CD4-positive, CD25-positive, alpha-beta regulatory T cell (primary cell): ENCODE results near the gene FOXN3. TPM values are rescaled to one million over a fixed set of nuclear protein-coding genes. Genes with fewer than 3 reads are reported as not detected.
"Not testable (repeated sequence)": the region's sequence is repeated elsewhere in the genome, so short reads cannot be mapped to it uniquely, and the experiment has no call there.

Experiments
- ATAC-seq, 2 donors: fragments of 150-1000 bp; cut with Tn5 transposase; one replicate each; pipeline ENCODE4 v1.10.0; 2021; ENCODE audit warnings: low read depth in 2 of 2, moderate number of reproducible peaks in 2 of 2, moderate library complexity in 1 of 2
- DNase-seq, 3 donors: peaks; one replicate each; pipeline versions ENCODE4 v3.0.0 to v3.0.0-alpha.2; 2012 to 2022; ENCODE audit warnings: mixed read lengths in 1 of 3
- H3K27ac ChIP-seq: one replicate; pipeline ENCODE4 v1.7.0; 2013; ENCODE audit warnings: mild to moderate bottlenecking, low read length; ENCODE audit not compliant: insufficient read depth, poor library complexity, severe bottlenecking
- H3K27me3 ChIP-seq: one replicate; pipeline ENCODE4 v1.7.0; 2013; ENCODE audit warnings: low read length; ENCODE audit not compliant: control insufficient read depth, insufficient read depth
- H3K36me3 ChIP-seq: one replicate; pipeline ENCODE4 v1.7.0; 2013; ENCODE audit warnings: mild to moderate bottlenecking, low read length, moderate library complexity; ENCODE audit not compliant: control insufficient read depth, insufficient read depth
- H3K4me1 ChIP-seq: 2 replicates; pipeline ENCODE4 v1.7.0; 2013; ENCODE audit warnings: mild to moderate bottlenecking, low read length; ENCODE audit not compliant: insufficient read depth, control insufficient read depth, poor library complexity, severe bottlenecking
- H3K4me3 ChIP-seq: one replicate; pipeline ENCODE4 v1.7.0; 2013; ENCODE audit warnings: low read depth, mild to moderate bottlenecking, low read length, moderate library complexity
- H3K9me3 ChIP-seq, 2 experiments: 1 replicate in 1 of 2; 2 replicates in 1 of 2; pipeline ENCODE4 v1.7.0; 2013; ENCODE audit warnings: low read length in 2 of 2, mild to moderate bottlenecking in 1 of 2, moderate library complexity in 1 of 2; ENCODE audit not compliant: control insufficient read depth in 2 of 2
- H3K27ac Mint-ChIP-seq, 3 donors: one replicate each; pipeline ENCODE4 v1.8.0; 2020 to 2022; ENCODE audit warnings: mild to moderate bottlenecking in 3 of 3, mixed read lengths in 3 of 3, moderate library complexity in 2 of 3
- H3K27me3 Mint-ChIP-seq: one replicate; pipeline ENCODE4 v1.8.0; 2022; ENCODE audit warnings: mild to moderate bottlenecking, mixed read lengths
- H3K36me3 Mint-ChIP-seq: one replicate; pipeline ENCODE4 v1.8.0; 2020; ENCODE audit warnings: mixed read lengths
- H3K4me1 Mint-ChIP-seq, 4 donors: one replicate each; pipeline ENCODE4 v1.8.0; 2020 to 2022; ENCODE audit warnings: mixed read lengths in 4 of 4, mild to moderate bottlenecking in 1 of 4
- H3K4me3 Mint-ChIP-seq, 4 donors: one replicate each; pipeline ENCODE4 v1.8.0; 2020 to 2022; ENCODE audit warnings: mild to moderate bottlenecking in 4 of 4, mixed read lengths in 4 of 4, moderate library complexity in 3 of 4
- H3K9me3 Mint-ChIP-seq, 7 donors: one replicate each; pipeline ENCODE4 v1.8.0; 2020 to 2022; ENCODE audit warnings: mixed read lengths in 7 of 7, mild to moderate bottlenecking in 3 of 7, moderate library complexity in 2 of 7
- polyA plus RNA-seq, 4 donors: library from polyadenylated mRNA; unstranded; fragments of 300-500 nt; fragmentation: Illumina TruSeq; gene quantifications; one replicate each; pipeline ENCODE4 v1.2.3, GENCODE V29; 2021
- total RNA-seq: library from RNA; stranded (reverse); gene quantifications from one replicate; pipeline ENCODE4 v1.2.3, GENCODE V29; 2022

FOXN3 gene
- total and polyA plus RNA-seq, 5 donors from 2014 or later: 108 to 203 (median 111) TPM

DNA sequence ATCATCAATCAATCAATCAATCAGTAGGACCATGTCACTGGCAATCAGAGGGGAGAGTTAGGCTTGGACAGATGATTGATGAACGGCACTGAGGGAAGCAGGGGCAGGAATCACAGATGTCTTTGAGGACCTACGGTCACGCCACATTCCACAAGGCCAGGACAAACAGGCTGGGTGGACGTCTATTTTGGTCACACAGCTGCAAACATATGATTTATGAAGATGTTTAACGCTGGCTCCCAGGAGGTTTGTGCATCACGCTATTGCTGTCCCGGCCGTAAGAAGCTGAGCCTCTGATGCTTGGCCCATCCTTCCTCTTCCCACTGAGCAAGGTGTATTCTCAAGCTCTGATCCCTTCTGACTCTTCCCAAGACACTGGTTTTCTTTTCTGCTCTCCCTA, 160.8 kb downstream of the FOXN3 start:
- Mint-ChIP-seq H3K27ac (peak overlapping the region in 2 of 3 donors; percentile 2 to 39), H3K27me3 (peaks cover 4% of the 10 kb centered on the region), H3K4me1 (peaks cover 16 to 56% (median 40%) of the 10 kb centered on the region in 4 donors), H3K4me3 (no peak overlapping the region), H3K36me3 (peaks cover 50% of the 10 kb centered on the region), H3K9me3 (peaks cover 0 to 2% (median 0%) of the 10 kb centered on the region in 7 donors)
- Histone ChIP-seq H3K4me3 (no peak overlapping the region), H3K27me3 (no peaks in the 10 kb centered on the region), H3K4me1 (no peaks in the 10 kb centered on the region), H3K36me3 (peaks cover 10% of the 10 kb centered on the region), H3K27ac (no peak overlapping the region), H3K9me3 (no peaks in the 10 kb centered on the region)
- DNase-seq (no peak), ATAC-seq (no peak)

DNA sequence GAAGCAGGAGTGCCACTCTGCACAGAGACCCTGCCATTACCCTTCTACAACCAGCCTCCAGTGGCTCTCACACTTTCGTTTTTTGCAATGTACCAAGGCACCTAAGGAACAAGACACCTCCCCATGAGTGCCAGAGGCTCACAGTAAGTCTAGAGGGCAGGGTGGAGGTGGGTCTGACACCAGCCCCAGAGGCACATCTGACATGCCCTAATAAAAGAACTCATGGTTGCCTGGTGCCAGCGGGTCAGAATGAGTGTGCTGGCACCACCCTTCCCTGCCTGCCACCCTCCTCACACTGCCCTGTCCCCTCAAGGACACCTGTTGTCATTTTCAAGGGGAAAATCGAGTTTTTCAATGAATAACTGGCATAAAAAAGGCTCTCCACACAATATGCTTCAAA, 161.2 kb downstream of the FOXN3 start:
- Mint-ChIP-seq H3K27ac (peak overlapping the region in 1 of 3 donors; percentile 39), H3K36me3 (peaks cover 51% of the 10 kb centered on the region), H3K4me3 (no peak overlapping the region), H3K9me3 (peaks cover 0 to 2% (median 0%) of the 10 kb centered on the region in 7 donors), H3K4me1 (peaks cover 16 to 60% (median 44%) of the 10 kb centered on the region in 4 donors), H3K27me3 (peaks cover 4% of the 10 kb centered on the region)
- Histone ChIP-seq H3K36me3 (peaks cover 10% of the 10 kb centered on the region), H3K27ac (no peak overlapping the region), H3K4me1 (no peaks in the 10 kb centered on the region), H3K9me3 (no peaks in the 10 kb centered on the region), H3K27me3 (no peaks in the 10 kb centered on the region), H3K4me3 (no peak overlapping the region)
- ATAC-seq (no peak), DNase-seq (no peak)

- no peak for DNase-seq
- ATAC-seq: no peak
- peaks cover 23 to 63% (median 50%) of the 10 kb centered on the region in 4 donors for H3K4me1 Mint-ChIP-seq
- H3K27ac Mint-ChIP-seq: peak overlapping the region in 1 of 3 donors; percentile 60
- Histone ChIP-seq H3K4me1 (no peaks in the 10 kb centered on the region), H3K4me3 (no peak overlapping the region), H3K36me3 (peaks cover 10% of the 10 kb centered on the region), H3K27ac (no peak overlapping the region), H3K27me3 (no peaks in the 10 kb centered on the region), H3K9me3 (no peaks in the 10 kb centered on the region)
- H3K9me3 Mint-ChIP-seq: peaks cover 0 to 5% (median 0%) of the 10 kb centered on the region in 7 donors
- H3K36me3 Mint-ChIP-seq: peaks cover 56% of the 10 kb centered on the region
- peaks cover 4% of the 10 kb centered on the region for H3K27me3 Mint-ChIP-seq
- H3K4me3 Mint-ChIP-seq: no peak overlapping the region
Measured at GRCh38 chr14:89255012-89255411, 162.0 kb downstream of the FOXN3 start.

DNA sequence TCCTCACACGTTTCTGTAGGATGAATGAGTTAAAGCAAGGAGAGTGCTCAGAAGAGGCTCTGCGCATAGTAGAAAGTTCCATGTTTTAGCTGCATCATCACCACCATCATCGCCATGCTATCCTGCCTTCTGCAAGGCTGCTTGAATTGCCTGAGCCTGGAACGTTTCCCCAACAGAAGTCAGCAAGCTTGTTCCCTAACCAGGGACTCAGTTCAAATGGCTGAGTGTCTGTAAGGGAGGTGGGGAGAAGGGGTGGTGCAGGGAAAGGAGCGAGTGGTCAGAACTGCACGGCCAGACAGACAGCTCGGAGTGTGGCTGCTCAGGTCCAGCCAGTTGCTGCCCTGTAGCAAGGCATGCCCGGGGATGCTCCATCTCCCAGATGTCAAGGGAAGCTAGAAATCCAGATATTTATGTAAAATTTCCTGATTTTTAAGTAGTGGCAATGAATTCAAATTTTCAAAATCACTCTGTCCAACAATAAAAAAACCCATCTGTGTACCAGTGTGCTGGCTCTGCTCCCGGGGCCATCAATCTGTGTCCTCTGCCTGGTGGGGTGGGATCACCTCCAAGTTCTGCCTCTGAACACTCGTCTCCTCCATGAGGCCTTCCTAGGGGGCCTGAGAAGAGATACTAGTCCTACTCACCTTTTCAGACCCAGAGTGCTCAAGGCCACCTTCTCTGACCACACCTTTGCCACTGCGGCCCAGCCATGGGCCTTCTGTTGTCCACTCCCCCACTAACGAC, 162.7 kb downstream of the FOXN3 start:
- no peak for DNase-seq
- Histone ChIP-seq H3K36me3 (peaks cover 12% of the 10 kb centered on the region), H3K9me3 (no peaks in the 10 kb centered on the region), H3K27me3 (no peaks in the 10 kb centered on the region), H3K27ac (no peak overlapping the region), H3K4me3 (no peak overlapping the region), H3K4me1 (no peaks in the 10 kb centered on the region)
- Mint-ChIP-seq H3K9me3 (peaks cover 0 to 5% (median 0%) of the 10 kb centered on the region in 7 donors), H3K36me3 (peaks cover 58% of the 10 kb centered on the region), H3K27me3 (peaks cover 4% of the 10 kb centered on the region), H3K4me3 (no peak overlapping the region), H3K4me1 (peaks cover 23 to 65% (median 52%) of the 10 kb centered on the region in 4 donors), H3K27ac (peak overlapping the region in 2 of 3 donors; percentile 60 to 75)
- no peak for ATAC-seq

- H3K9me3 ChIP-seq: no peaks in the 10 kb centered on the region
- peaks cover 53% of the 10 kb centered on the region for H3K36me3 Mint-ChIP-seq
- H3K27me3 Mint-ChIP-seq: peaks cover 4% of the 10 kb centered on the region
- peak overlapping the region in 1 of 4 donors; percentile 21 for H3K4me3 Mint-ChIP-seq
- peaks cover 24 to 69% (median 49%) of the 10 kb centered on the region in 4 donors for H3K4me1 Mint-ChIP-seq
- peaks cover 0 to 5% (median 0%) of the 10 kb centered on the region in 7 donors for H3K9me3 Mint-ChIP-seq
- DNase-seq (no peak), ATAC-seq (no peak)
- no peaks in the 10 kb centered on the region for H3K4me1 ChIP-seq
- H3K4me3 ChIP-seq: no peak overlapping the region
- no peak overlapping the region for H3K27ac Mint-ChIP-seq
- peaks cover 12% of the 10 kb centered on the region for H3K36me3 ChIP-seq
- H3K27ac ChIP-seq: no peak overlapping the region
- H3K27me3 ChIP-seq: no peaks in the 10 kb centered on the region
Measured at GRCh38 chr14:89252887-89253532, 164.0 kb downstream of the FOXN3 start.

GRCh38 chr14:89251061-89251460, 166.0 kb downstream of the FOXN3 start:
- DNase-seq (no peak), ATAC-seq (no peak)
- H3K9me3 Mint-ChIP-seq: peaks cover 0 to 5% (median 0%) of the 10 kb centered on the region in 7 donors
- H3K4me1 Mint-ChIP-seq: peaks cover 37 to 72% (median 46%) of the 10 kb centered on the region in 4 donors
- H3K4me1 ChIP-seq: no peaks in the 10 kb centered on the region
- H3K4me3 ChIP-seq: no peak overlapping the region
- peak overlapping the region in 1 of 4 donors; percentile 32 for H3K4me3 Mint-ChIP-seq
- peaks cover 4% of the 10 kb centered on the region for H3K27me3 Mint-ChIP-seq
- no peaks in the 10 kb centered on the region for H3K27me3 ChIP-seq
- H3K9me3 ChIP-seq: no peaks in the 10 kb centered on the region
- H3K36me3 Mint-ChIP-seq: peaks cover 41% of the 10 kb centered on the region
- peaks cover 12% of the 10 kb centered on the region for H3K36me3 ChIP-seq
- no peak overlapping the region for H3K27ac ChIP-seq
- peak overlapping the region in 1 of 3 donors; percentile 62 for H3K27ac Mint-ChIP-seq

DNA sequence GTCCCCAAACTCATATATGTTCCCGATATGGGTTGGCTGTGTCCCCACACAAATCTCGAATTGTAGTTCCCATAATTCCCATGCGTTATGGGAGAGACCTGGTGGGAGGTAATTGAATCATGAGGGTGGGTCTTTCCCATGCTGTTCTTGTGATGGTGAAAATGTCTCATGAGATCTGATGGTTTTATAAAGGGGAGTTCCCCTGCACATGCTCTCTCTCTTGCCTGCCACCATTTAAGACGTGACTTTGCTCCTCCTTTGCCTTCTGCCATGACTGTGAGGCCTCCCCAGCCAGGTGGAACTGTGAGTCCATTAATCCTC, 166.4 kb downstream of the FOXN3 start:
- peak overlapping the region in 1 of 3 donors; percentile 59 for H3K27ac Mint-ChIP-seq
- H3K27ac ChIP-seq, H3K4me3 ChIP-seq, H3K4me3 Mint-ChIP-seq, ATAC-seq, H3K9me3 ChIP-seq, H3K27me3 ChIP-seq, H3K36me3 ChIP-seq, H3K4me1 ChIP-seq, H3K9me3 Mint-ChIP-seq, H3K27me3 Mint-ChIP-seq, DNase-seq: not testable (repeated sequence)
- H3K4me1 Mint-ChIP-seq: peaks cover 36 to 70% (median 42%) of the 10 kb centered on the region in 4 donors
- H3K36me3 Mint-ChIP-seq: peaks cover 38% of the 10 kb centered on the region
